GM12878 (cell line): Measurements from ENCODE around the gene PRMT5. TPM values are rescaled to one million over a fixed set of nuclear protein-coding genes. Genes with fewer than 3 reads are reported as not detected.

Experiments
- ATF2 ChIP-seq: IDR thresholded peaks from 2 replicates; pipeline ENCODE4 v1.6.1; 2012; ENCODE audit warnings: low read length, inconsistent platforms
- BACH1 ChIP-seq: fragments of 450-650 bp; IDR thresholded peaks from 2 replicates; pipeline ENCODE4 v1.6.1; 2017; ENCODE audit warnings: mild to moderate bottlenecking, borderline replicate concordance
- CBX5 ChIP-seq: sonication (generic); IDR thresholded peaks from 2 replicates; pipeline ENCODE4 v1.6.1; 2016; ENCODE audit warnings: low read depth, moderate library complexity, mild to moderate bottlenecking, inconsistent platforms
- CHD4 ChIP-seq: fragments of 200-600 bp; sonication (generic); IDR thresholded peaks from 2 replicates; pipeline ENCODE4 v1.6.1; 2016; ENCODE audit warnings: mild to moderate bottlenecking
- ESRRA ChIP-seq: IDR thresholded peaks from 2 replicates; pipeline ENCODE4 v1.6.1; 2012; ENCODE audit warnings: mild to moderate bottlenecking, low read length, improper control_type of control experiment
- ETV6 ChIP-seq, 2 experiments: fragments of 450-650 bp in 1 of 2; IDR thresholded peaks in 1 of 2; conservative IDR thresholded peaks in 1 of 2; 2 replicates each; pipeline ENCODE4 v1.6.1; 2014; ENCODE audit warnings: antibody characterized with exemption in 1 of 2, borderline replicate concordance in 1 of 2, low read depth in 1 of 2, mild to moderate bottlenecking in 1 of 2, moderate library complexity in 1 of 2
- EZH2 ChIP-seq: IDR thresholded peaks from 2 replicates; pipeline ENCODE4 v1.6.1; 2012; ENCODE audit warnings: low read depth, mild to moderate bottlenecking, control low read depth, inconsistent platforms, low read length, borderline replicate concordance; ENCODE audit not compliant: control insufficient read depth
- FOXK2 ChIP-seq: fragments of 450-650 bp; IDR thresholded peaks from 2 replicates; pipeline ENCODE4 v1.6.1; 2017; ENCODE audit warnings: mild to moderate bottlenecking, moderate library complexity
- GABPA ChIP-seq: IDR thresholded peaks from 2 replicates; pipeline ENCODE4 v1.6.1; 2014; ENCODE audit warnings: antibody characterized with exemption, low read depth, mild to moderate bottlenecking, inconsistent platforms
- HDAC6 ChIP-seq: fragments of 200-600 bp; sonication (generic); IDR thresholded peaks from one replicate; pipeline ENCODE4 v1.8.0; 2017; ENCODE audit warnings: antibody characterized with exemption; ENCODE audit not compliant: unreplicated experiment
- KLF5 ChIP-seq: fragments of 450-650 bp; IDR thresholded peaks from 2 replicates; pipeline ENCODE4 v1.6.1; 2014; ENCODE audit warnings: mild to moderate bottlenecking; ENCODE audit not compliant: partially characterized antibody
- LARP7 ChIP-seq: fragments of 450-650 bp; IDR thresholded peaks from 2 replicates; pipeline ENCODE4 v1.6.1; 2017; ENCODE audit warnings: mild to moderate bottlenecking
- MEF2A ChIP-seq: IDR thresholded peaks from 2 replicates; pipeline ENCODE4 v1.6.1; 2011; ENCODE audit warnings: low read depth, mild to moderate bottlenecking, low read length, moderate library complexity; ENCODE audit not compliant: insufficient read depth
- MEF2B ChIP-seq: fragments of 450-650 bp; IDR thresholded peaks from 2 replicates; pipeline ENCODE4 v1.6.1; 2018; ENCODE audit warnings: mild to moderate bottlenecking, moderate library complexity; ENCODE audit not compliant: partially characterized antibody, poor library complexity, severe bottlenecking
- NFYA ChIP-seq: IDR thresholded peaks from 2 replicates; pipeline ENCODE4 v1.6.1; 2011; ENCODE audit warnings: low read depth, mild to moderate bottlenecking, low read length, improper control_type of control experiment, borderline replicate concordance
- NFYB ChIP-seq: IDR thresholded peaks from 2 replicates; pipeline ENCODE4 v1.6.1; 2011; ENCODE audit warnings: low read depth, mild to moderate bottlenecking, low read length, improper control_type of control experiment, moderate library complexity; ENCODE audit not compliant: insufficient read depth
- PAX8 ChIP-seq: fragments of 450-650 bp; IDR thresholded peaks from 2 replicates; pipeline ENCODE4 v1.6.1; 2017; ENCODE audit warnings: mild to moderate bottlenecking, moderate library complexity
- POLR2A ChIP-seq: IDR thresholded peaks from 2 replicates; pipeline ENCODE4 v1.6.1; 2011; ENCODE audit warnings: low read depth, mild to moderate bottlenecking, low read length
- RAD51 ChIP-seq: fragments of 450-650 bp; IDR thresholded peaks from 2 replicates; pipeline ENCODE4 v1.6.1; 2016; ENCODE audit warnings: moderate library complexity, mild to moderate bottlenecking, inconsistent platforms
- SMAD1 ChIP-seq: fragments of 450-650 bp; IDR thresholded peaks from 2 replicates; pipeline ENCODE4 v1.6.1; 2018; ENCODE audit warnings: mild to moderate bottlenecking, low read depth; ENCODE audit not compliant: partially characterized antibody
- SREBF1 ChIP-seq: IDR thresholded peaks from 2 replicates; pipeline ENCODE4 v1.6.1; 2012; ENCODE audit warnings: mild to moderate bottlenecking, low read length
- SUZ12 ChIP-seq: fragments of 200-600 bp; sonication (generic); IDR thresholded peaks from one replicate; pipeline ENCODE4 v1.6.1; 2018; ENCODE audit warnings: antibody characterized with exemption, mild to moderate bottlenecking; ENCODE audit not compliant: unreplicated experiment
- TARDBP ChIP-seq: IDR thresholded peaks from 2 replicates; pipeline ENCODE4 v1.6.1; 2016; ENCODE audit warnings: borderline replicate concordance
- TBL1XR1 ChIP-seq: IDR thresholded peaks from 2 replicates; pipeline ENCODE4 v1.6.1; 2012; ENCODE audit warnings: low read depth, low read length, improper control_type of control experiment
- polyA plus RNA-seq, 11 experiments: library from polyadenylated mRNA; depleted of rRNA in 4 of 11; unstranded in 6 of 11; stranded (reverse) in 5 of 11; fragments of >200 nt; fragmentation: Nextera tagmentation in 4 of 11; fragmentation: Illumina TruSeq in 1 of 11; extraction: Ambion mirVana in 4 of 11; extraction: Trizol in 1 of 11; gene quantifications; 1 replicate in 1 of 11; 2 replicates in 10 of 11; pipeline versions ENCODE4 v1.2.1 to v1.2.3, GENCODE V29; 2011 to 2016; ENCODE audit warnings: inconsistent platforms in 2 of 11, missing spikeins in 2 of 11, low read depth in 1 of 11
- total RNA-seq, 4 experiments: library from RNA; depleted of rRNA in 3 of 4; stranded (reverse); fragments of >200 nt in 3 of 4; fragmentation: Illumina TruSeq in 1 of 4; extraction: Trizol in 1 of 4; gene quantifications; 2 replicates each; pipeline versions ENCODE4 v1.2.1 to v1.2.3, GENCODE V29; 2013 to 2021
- TF ChIP-seq, protein P1 (sequence below): fragments of 450-650 bp; formaldehyde crosslinking; IDR thresholded peaks from 2 replicates; pipeline ENCODE4 v1.4.0; 2020; ENCODE audit warnings: mild to moderate bottlenecking, moderate library complexity
- TF ChIP-seq, protein P2 (sequence below): fragments of 150-350 bp; IDR thresholded peaks from 2 replicates; pipeline ENCODE4 v1.6.1; 2014; ENCODE audit warnings: mild to moderate bottlenecking, low read depth, low read length
- TF ChIP-seq, protein P3 (sequence below): IDR thresholded peaks from 2 replicates; pipeline ENCODE4 v1.6.1; 2012; ENCODE audit warnings: low read depth, low read length, improper control_type of control experiment

PRMT5 gene
- total and polyA plus RNA-seq, 10 of the 15 experiments (the other 5 are each of a cell fraction or from before 2014, with no cell fraction given) = 54.3 to 221 (median 111) TPM

DNA sequence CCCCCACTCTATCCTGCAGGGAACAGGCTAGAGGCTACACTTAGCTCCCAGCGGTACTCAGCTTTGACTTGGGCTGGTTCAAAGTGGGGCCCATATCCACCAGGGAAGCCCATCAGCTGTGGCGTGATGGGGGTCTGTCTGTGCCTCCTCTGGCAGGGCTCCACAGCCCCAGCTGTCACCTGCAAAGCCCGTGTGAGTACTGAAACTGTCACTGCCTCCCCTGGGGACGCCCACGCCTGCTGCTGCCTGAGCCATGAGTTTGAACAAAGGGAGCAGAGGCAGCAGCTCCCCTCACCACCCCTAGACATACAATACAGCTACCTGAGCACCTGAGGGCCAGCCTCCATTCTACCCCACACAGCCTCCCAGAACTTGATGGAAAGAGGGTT lies 41.2 kb downstream of the PRMT5 start (continued):
- TF ChIP-seq GABPA (no peak), CHD4 (no peak), BACH1 (peak; percentile 73; the same call in 1 of the 2 replicates), KLF5 (no peak), SMAD1 (no peak), TARDBP (no peak), ATF2 (no peak), SREBF1 (no peak), NFYB (no peak), FOXK2 (no peak), ETV6 (conservative IDR thresholded peaks at IDR 0.05 in 1 of 2, IDR thresholded peaks at IDR 0.05 in 1 of 2; ENCODE audit: borderline replicate concordance in 1 of 2, low read depth in 1 of 2) (peak in 1 of 2 experiments; percentile 18; a peak in 1 of 4 replicates), PAX8 (no peak), ESRRA (no peak), HDAC6 (no peak), SUZ12 (no peak), MEF2B (peak; percentile 94), EZH2 (no peak), NFYA (no peak), RAD51 (no peak), TBL1XR1 (no peak), LARP7 (no peak), MEF2A (no peak), CBX5 (no peak), POLR2A (peak; percentile 86)
- TF ChIP-seq, protein P1, sequence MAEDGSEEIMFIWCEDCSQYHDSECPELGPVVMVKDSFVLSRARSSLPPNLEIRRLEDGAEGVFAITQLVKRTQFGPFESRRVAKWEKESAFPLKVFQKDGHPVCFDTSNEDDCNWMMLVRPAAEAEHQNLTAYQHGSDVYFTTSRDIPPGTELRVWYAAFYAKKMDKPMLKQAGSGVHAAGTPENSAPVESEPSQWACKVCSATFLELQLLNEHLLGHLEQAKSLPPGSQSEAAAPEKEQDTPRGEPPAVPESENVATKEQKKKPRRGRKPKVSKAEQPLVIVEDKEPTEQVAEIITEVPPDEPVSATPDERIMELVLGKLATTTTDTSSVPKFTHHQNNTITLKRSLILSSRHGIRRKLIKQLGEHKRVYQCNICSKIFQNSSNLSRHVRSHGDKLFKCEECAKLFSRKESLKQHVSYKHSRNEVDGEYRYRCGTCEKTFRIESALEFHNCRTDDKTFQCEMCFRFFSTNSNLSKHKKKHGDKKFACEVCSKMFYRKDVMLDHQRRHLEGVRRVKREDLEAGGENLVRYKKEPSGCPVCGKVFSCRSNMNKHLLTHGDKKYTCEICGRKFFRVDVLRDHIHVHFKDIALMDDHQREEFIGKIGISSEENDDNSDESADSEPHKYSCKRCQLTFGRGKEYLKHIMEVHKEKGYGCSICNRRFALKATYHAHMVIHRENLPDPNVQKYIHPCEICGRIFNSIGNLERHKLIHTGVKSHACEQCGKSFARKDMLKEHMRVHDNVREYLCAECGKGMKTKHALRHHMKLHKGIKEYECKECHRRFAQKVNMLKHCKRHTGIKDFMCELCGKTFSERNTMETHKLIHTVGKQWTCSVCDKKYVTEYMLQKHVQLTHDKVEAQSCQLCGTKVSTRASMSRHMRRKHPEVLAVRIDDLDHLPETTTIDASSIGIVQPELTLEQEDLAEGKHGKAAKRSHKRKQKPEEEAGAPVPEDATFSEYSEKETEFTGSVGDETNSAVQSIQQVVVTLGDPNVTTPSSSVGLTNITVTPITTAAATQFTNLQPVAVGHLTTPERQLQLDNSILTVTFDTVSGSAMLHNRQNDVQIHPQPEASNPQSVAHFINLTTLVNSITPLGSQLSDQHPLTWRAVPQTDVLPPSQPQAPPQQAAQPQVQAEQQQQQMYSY = no peak
- TF ChIP-seq, protein P2, sequence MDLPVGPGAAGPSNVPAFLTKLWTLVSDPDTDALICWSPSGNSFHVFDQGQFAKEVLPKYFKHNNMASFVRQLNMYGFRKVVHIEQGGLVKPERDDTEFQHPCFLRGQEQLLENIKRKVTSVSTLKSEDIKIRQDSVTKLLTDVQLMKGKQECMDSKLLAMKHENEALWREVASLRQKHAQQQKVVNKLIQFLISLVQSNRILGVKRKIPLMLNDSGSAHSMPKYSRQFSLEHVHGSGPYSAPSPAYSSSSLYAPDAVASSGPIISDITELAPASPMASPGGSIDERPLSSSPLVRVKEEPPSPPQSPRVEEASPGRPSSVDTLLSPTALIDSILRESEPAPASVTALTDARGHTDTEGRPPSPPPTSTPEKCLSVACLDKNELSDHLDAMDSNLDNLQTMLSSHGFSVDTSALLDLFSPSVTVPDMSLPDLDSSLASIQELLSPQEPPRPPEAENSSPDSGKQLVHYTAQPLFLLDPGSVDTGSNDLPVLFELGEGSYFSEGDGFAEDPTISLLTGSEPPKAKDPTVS = no peak
- TF ChIP-seq, protein P3, sequence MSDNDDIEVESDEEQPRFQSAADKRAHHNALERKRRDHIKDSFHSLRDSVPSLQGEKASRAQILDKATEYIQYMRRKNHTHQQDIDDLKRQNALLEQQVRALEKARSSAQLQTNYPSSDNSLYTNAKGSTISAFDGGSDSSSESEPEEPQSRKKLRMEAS = no peak
